GM19023 (cell line): Measurements from ENCODE around the gene MCM7.

Experiments used
- ATAC-seq: cut with Tn5 transposase; IDR thresholded peaks from one replicate; pipeline ENCODE4 v1.9.1; 2021; ENCODE audit warnings: mild to moderate bottlenecking, moderate library complexity; ENCODE audit not compliant: unreplicated experiment

The MCM7 gene

GRCh38 chr7:100098913-100099312 is 2.3 kb downstream of the MCM7 start:
- ATAC-seq, result no peak

GRCh38 chr7:100095704-100096103 is 5.5 kb downstream of the MCM7 start:
- no peak for ATAC-seq

- ATAC-seq, result no peak
These were observed 5.9 kb downstream of the MCM7 start for GRCh38 chr7:100095289-100095688.

- no peak for ATAC-seq
These were observed 7.2 kb downstream of the MCM7 start for GRCh38 chr7:100093925-100094486.

GRCh38 chr7:100093498-100093897 is 7.7 kb downstream of the MCM7 start:
- no peak for ATAC-seq

GRCh38 chr7:100093054-100093453 is 8.1 kb downstream of the MCM7 start:
- no peak for ATAC-seq

GRCh38 chr7:100091411-100092181 is 9.6 kb downstream of the MCM7 start:
- no peak for ATAC-seq

- ATAC-seq, result no peak
These were observed 10.4 kb downstream of the MCM7 start for GRCh38 chr7:100090527-100091410.

GRCh38 chr7:100089458-100090196 is 11.6 kb downstream of the MCM7 start:
- no peak for ATAC-seq

GRCh38 chr7:100088621-100089457 is 12.4 kb downstream of the MCM7 start, which contains the start of gene COPS6:
TSS of gene COPS6 (plus strand) at chr7:100088969. CDS start at chr7:100088991, 22 bp downstream.
- ATAC-seq, result peak; percentile 65

GRCh38 chr7:100088095-100088620 is 13.0 kb downstream of the MCM7 start:
- peak; percentile 31 for ATAC-seq

- ATAC-seq, result no peak
These were observed 14.0 kb downstream of the MCM7 start for GRCh38 chr7:100087055-100087750.

GRCh38 chr7:100085515-100085914 is 15.7 kb downstream of the MCM7 start:
- no peak for ATAC-seq

GRCh38 chr7:100082978-100083377 is 18.2 kb downstream of the MCM7 start:
- ATAC-seq, result no peak

GRCh38 chr7:100081535-100082102 is 19.6 kb downstream of the MCM7 start, which contains the start of gene ZNF3:
TSS of gene ZNF3 (minus strand) at chr7:100081723. CDS start at chr7:100077357, 4,366 bp downstream.
- peak; percentile 76 for ATAC-seq

GRCh38 chr7:100080907-100081534 is 20.2 kb downstream of the MCM7 start:
- no peak for ATAC-seq

GRCh38 chr7:100079024-100079560 is 22.1 kb downstream of the MCM7 start:
- no peak for ATAC-seq

GRCh38 chr7:100077205-100077604 is 24.0 kb downstream of the MCM7 start:
- no peak for ATAC-seq
